ENCODE measurements around the gene CDH12. TPM values are rescaled to one million over a fixed set of nuclear protein-coding genes. Genes with fewer than 3 reads are reported as not detected.

CDH12 gene
- total and polyA plus RNA-seq, 2 experiments from 2014 or later: 0.09 to 0.97 TPM

DNA sequence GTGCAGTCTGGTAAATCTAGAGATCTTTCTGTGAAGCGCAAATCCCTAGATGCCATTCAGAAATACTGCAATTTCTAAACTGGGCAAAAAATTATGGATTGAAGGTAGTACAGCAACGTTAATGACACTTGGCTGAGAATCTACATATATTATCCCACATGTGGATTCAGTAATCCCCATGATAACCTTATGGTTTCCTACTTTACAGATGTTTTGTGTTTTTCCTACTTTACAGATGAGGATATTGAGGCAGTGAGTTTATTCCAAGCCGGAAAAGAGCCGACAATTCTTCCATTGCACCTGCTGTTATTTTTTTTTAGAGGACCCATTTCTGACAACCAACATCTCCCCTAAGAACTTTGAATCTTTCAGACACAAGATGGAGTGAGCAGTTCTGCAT is 796.5 kb downstream of the CDH12 start:
- no peaks in the 10 kb centered on the region for H3K9me3 ChIP-seq (ENCODE audit: low read depth)
- no peak overlapping the region for H3K4me3 ChIP-seq
- no peaks in the 10 kb centered on the region for H3K27me3 ChIP-seq
- no peaks in the 10 kb centered on the region for H3K4me1 ChIP-seq (ENCODE audit: low read depth)
- H3K27ac ChIP-seq: no peak overlapping the region
- H3K36me3 ChIP-seq: no peaks in the 10 kb centered on the region
- TF ChIP-seq, protein P1, sequence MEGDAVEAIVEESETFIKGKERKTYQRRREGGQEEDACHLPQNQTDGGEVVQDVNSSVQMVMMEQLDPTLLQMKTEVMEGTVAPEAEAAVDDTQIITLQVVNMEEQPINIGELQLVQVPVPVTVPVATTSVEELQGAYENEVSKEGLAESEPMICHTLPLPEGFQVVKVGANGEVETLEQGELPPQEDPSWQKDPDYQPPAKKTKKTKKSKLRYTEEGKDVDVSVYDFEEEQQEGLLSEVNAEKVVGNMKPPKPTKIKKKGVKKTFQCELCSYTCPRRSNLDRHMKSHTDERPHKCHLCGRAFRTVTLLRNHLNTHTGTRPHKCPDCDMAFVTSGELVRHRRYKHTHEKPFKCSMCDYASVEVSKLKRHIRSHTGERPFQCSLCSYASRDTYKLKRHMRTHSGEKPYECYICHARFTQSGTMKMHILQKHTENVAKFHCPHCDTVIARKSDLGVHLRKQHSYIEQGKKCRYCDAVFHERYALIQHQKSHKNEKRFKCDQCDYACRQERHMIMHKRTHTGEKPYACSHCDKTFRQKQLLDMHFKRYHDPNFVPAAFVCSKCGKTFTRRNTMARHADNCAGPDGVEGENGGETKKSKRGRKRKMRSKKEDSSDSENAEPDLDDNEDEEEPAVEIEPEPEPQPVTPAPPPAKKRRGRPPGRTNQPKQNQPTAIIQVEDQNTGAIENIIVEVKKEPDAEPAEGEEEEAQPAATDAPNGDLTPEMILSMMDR (IDR thresholded peaks at IDR 0.05; ENCODE audit: low read depth, low read length): no peak
- DNase-seq (ENCODE audit: low read depth in 1 of 2, low spot score in 1 of 2): no peak

DNA sequence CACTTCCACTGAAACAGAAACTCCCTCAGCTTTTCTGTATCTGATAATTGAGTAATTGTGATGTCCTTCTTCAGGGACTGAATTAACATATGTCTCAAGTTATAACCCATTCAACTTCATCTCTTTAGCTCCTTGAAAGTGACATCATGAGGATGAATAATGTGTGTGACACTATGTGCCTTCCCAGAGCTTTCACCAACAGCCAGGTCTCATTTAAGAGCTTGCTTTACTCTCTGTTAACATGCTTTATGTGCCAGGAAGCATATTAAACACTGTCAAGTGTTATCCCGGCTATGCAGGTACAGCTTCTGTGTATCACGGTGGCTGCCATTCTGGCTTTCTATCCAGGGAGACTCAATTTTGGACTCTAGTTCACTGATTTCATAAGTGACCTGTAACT is 799.9 kb downstream of the CDH12 start:
- TF ChIP-seq, protein P1 (IDR thresholded peaks at IDR 0.05; ENCODE audit: low read depth, low read length): no peak
- Histone ChIP-seq H3K36me3 (no peaks in the 10 kb centered on the region), H3K4me3 (no peak overlapping the region), H3K27ac (no peak overlapping the region), H3K9me3 (ENCODE audit: low read depth) (no peaks in the 10 kb centered on the region), H3K27me3 (no peaks in the 10 kb centered on the region), H3K4me1 (ENCODE audit: low read depth) (no peaks in the 10 kb centered on the region)
- no peak for DNase-seq (ENCODE audit: low read depth in 1 of 2, low spot score in 1 of 2)

DNA sequence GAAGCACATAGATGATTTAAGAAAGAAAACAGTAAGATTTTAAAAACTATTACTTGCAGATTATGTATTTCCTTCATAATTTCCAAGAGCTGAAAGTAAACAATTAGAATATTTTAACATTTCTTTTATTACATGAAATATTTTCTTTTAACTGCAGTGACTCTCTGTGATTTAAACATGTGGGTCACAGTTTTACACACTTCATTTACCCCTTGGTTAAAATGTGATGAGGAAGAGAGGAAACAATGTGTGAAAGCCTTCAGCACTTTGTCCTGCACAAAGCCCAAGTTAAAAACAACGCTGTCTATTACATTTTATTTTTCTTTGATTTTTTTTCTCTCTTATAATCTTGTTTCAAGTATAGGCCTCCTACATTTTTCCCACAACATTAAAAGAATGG is 801.3 kb downstream of the CDH12 start:
- TF ChIP-seq, protein P1 (IDR thresholded peaks at IDR 0.05; ENCODE audit: low read depth, low read length): no peak
- no peaks in the 10 kb centered on the region for H3K36me3 ChIP-seq
- no peak overlapping the region for H3K4me3 ChIP-seq
- no peaks in the 10 kb centered on the region for H3K4me1 ChIP-seq (ENCODE audit: low read depth)
- no peaks in the 10 kb centered on the region for H3K27me3 ChIP-seq
- H3K9me3 ChIP-seq (ENCODE audit: low read depth): no peaks in the 10 kb centered on the region
- no peak for DNase-seq (ENCODE audit: low read depth in 1 of 2, low spot score in 1 of 2)
- no peak overlapping the region for H3K27ac ChIP-seq

DNA sequence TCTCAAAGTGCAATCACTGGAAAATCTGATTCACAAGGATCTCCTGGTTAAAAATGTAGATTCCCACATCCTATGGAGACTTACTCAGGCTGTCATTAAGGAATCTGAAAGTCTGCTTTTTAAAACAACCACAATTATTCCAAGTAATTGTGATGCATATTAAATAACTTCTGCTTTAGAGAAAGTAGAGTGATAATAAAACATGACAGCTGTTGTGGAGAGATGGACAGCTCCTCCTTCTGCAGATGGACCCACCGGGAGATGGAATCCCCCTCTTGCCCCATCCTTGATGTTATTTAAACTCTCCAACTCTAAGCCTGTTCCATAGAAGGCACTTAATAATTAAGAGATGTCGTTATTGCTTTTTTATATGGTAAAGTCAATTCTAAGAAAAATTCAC is 802.2 kb downstream of the CDH12 start:
- no peak for DNase-seq (ENCODE audit: low read depth in 1 of 2, low spot score in 1 of 2)
- H3K36me3 ChIP-seq: no peaks in the 10 kb centered on the region
- no peak overlapping the region for H3K4me3 ChIP-seq
- no peaks in the 10 kb centered on the region for H3K4me1 ChIP-seq (ENCODE audit: low read depth)
- H3K9me3 ChIP-seq (ENCODE audit: low read depth): no peaks in the 10 kb centered on the region
- TF ChIP-seq, protein P1 (IDR thresholded peaks at IDR 0.05; ENCODE audit: low read depth, low read length): no peak
- H3K27ac ChIP-seq: no peak overlapping the region
- no peaks in the 10 kb centered on the region for H3K27me3 ChIP-seq

DNA sequence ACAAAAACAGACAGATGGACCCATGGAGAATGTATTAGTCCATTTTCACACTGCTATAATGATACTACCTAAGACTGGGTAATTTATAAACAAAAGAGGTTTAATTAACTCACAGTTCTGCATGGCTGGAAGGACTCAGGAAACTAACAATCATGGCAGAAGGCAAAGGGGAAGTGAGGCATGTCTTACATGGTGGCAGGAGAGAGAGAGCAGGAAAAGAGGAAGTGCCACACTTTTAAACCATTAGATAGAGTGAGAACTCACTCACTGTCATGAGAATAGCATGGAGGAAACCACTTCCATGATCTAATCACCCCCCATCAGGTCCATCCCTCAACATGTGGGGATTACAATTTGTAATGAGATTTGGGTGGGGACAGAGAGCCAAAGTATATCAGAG is 808.9 kb downstream of the CDH12 start:
- Histone ChIP-seq H3K4me1 (ENCODE audit: low read depth) (no peaks in the 10 kb centered on the region), H3K36me3 (no peaks in the 10 kb centered on the region), H3K4me3 (no peak overlapping the region), H3K27me3 (no peaks in the 10 kb centered on the region), H3K27ac (no peak overlapping the region), H3K9me3 (ENCODE audit: low read depth) (no peaks in the 10 kb centered on the region)
- TF ChIP-seq, protein P1 (IDR thresholded peaks at IDR 0.05; ENCODE audit: low read depth, low read length): no peak
- DNase-seq (ENCODE audit: low read depth in 1 of 2, low spot score in 1 of 2): no peak

DNA sequence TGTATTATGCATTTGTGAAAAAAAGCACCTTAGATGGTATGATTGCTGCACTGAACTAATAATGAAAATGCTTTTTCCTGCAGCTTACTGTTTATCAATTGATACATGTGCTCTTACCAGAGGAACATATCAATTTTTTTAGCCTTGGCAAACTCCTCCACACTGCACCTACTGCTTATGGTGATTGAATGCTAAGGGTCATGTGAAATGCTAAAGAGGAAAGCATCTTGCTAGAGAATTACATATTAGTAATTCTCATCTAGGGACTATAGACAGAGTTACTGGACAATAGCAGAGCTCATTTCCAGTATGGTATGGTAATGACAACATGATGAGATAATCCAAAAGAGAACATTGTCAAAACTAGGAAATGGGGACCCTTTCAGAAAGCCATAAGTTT is 817.1 kb downstream of the CDH12 start:
- no peaks in the 10 kb centered on the region for H3K4me1 ChIP-seq (ENCODE audit: low read depth)
- H3K27ac ChIP-seq: no peak overlapping the region
- H3K4me3 ChIP-seq: no peak overlapping the region
- H3K36me3 ChIP-seq: no peaks in the 10 kb centered on the region
- DNase-seq (ENCODE audit: low read depth in 1 of 2, low spot score in 1 of 2): no peak
- H3K9me3 ChIP-seq (ENCODE audit: low read depth): no peaks in the 10 kb centered on the region
- TF ChIP-seq, protein P1 (IDR thresholded peaks at IDR 0.05; ENCODE audit: low read depth, low read length): no peak
- H3K27me3 ChIP-seq: no peaks in the 10 kb centered on the region
